ENCODE measurements around the gene TLE6. TPM values are rescaled to one million over a fixed set of nuclear protein-coding genes. Genes with fewer than 3 reads are reported as not detected.

The TLE6 gene
- total RNA-seq, 1 donor from 2014 or later: 0.11 TPM

- DNase-seq (ENCODE audit: low read depth) (no peak), FAIRE-seq (no peak)
- no peak overlapping the region for H3K9ac ChIP-seq (ENCODE audit: low read length)
- H3K4me1 ChIP-seq (ENCODE audit: insufficient read depth, low read length): no peaks in the 10 kb centered on the region
- no peaks in the 10 kb centered on the region for H4K20me1 ChIP-seq (ENCODE audit: insufficient read depth, low read length)
- H3K4me3 ChIP-seq (ENCODE audit: insufficient read depth, low read depth, low read length): no peak overlapping the region
- no peaks in the 10 kb centered on the region for H3K36me3 ChIP-seq (ENCODE audit: insufficient read depth, low read length)
- H3K9me3 ChIP-seq (ENCODE audit: insufficient read depth, low read depth, low read length): no peaks in the 10 kb centered on the region
- no peaks in the 10 kb centered on the region for H3K27me3 ChIP-seq (ENCODE audit: insufficient read depth, low read length)
- Mint-ChIP-seq H3K27me3 (ENCODE audit: low read depth, unreplicated experiment) (peaks cover 41% of the 10 kb centered on the region), H3K36me3 (ENCODE audit: low read depth, unreplicated experiment) (no peaks in the 10 kb centered on the region), H3K4me1 (ENCODE audit: low read depth, unreplicated experiment) (no peaks in the 10 kb centered on the region), H3K9me3 (ENCODE audit: unreplicated experiment) (no peaks in the 10 kb centered on the region), H3K4me3 (ENCODE audit: unreplicated experiment) (no peak overlapping the region), H3K27ac (ENCODE audit: unreplicated experiment) (no peak overlapping the region)
- H3K79me2 ChIP-seq (ENCODE audit: insufficient read depth, low read length): no peaks in the 10 kb centered on the region
- H2AFZ ChIP-seq (ENCODE audit: low read depth, low read length): no peak overlapping the region
- TF ChIP-seq EZH2 (IDR thresholded peaks at IDR 0.05; ENCODE audit: insufficient read depth, low read length): no peak
- TF ChIP-seq, protein P1, sequence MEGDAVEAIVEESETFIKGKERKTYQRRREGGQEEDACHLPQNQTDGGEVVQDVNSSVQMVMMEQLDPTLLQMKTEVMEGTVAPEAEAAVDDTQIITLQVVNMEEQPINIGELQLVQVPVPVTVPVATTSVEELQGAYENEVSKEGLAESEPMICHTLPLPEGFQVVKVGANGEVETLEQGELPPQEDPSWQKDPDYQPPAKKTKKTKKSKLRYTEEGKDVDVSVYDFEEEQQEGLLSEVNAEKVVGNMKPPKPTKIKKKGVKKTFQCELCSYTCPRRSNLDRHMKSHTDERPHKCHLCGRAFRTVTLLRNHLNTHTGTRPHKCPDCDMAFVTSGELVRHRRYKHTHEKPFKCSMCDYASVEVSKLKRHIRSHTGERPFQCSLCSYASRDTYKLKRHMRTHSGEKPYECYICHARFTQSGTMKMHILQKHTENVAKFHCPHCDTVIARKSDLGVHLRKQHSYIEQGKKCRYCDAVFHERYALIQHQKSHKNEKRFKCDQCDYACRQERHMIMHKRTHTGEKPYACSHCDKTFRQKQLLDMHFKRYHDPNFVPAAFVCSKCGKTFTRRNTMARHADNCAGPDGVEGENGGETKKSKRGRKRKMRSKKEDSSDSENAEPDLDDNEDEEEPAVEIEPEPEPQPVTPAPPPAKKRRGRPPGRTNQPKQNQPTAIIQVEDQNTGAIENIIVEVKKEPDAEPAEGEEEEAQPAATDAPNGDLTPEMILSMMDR (IDR thresholded peaks at IDR 0.05; ENCODE audit: insufficient read depth, low read depth, low read length): no peak
- no peak overlapping the region for H3K4me2 ChIP-seq (ENCODE audit: low read length)
- H3K27ac ChIP-seq (ENCODE audit: low read depth, low read length): no peak overlapping the region
Measured at GRCh38 chr19:2967972-2968371, 9.4 kb upstream of the TLE6 start.

GRCh38 chr19:2969104-2969504 lies 8.3 kb upstream of the TLE6 start:
- H3K4me1 Mint-ChIP-seq (ENCODE audit: low read depth, unreplicated experiment): no peaks in the 10 kb centered on the region
- H3K4me3 ChIP-seq (ENCODE audit: insufficient read depth, low read depth, low read length): no peak overlapping the region
- H3K36me3 ChIP-seq (ENCODE audit: insufficient read depth, low read length): no peaks in the 10 kb centered on the region
- H3K79me2 ChIP-seq (ENCODE audit: insufficient read depth, low read length): no peaks in the 10 kb centered on the region
- H3K9ac ChIP-seq (ENCODE audit: low read length): no peak overlapping the region
- H3K9me3 Mint-ChIP-seq (ENCODE audit: unreplicated experiment): no peaks in the 10 kb centered on the region
- H3K27me3 Mint-ChIP-seq (ENCODE audit: low read depth, unreplicated experiment): peaks cover 47% of the 10 kb centered on the region
- no peak overlapping the region for H3K4me3 Mint-ChIP-seq (ENCODE audit: unreplicated experiment)
- H3K4me2 ChIP-seq (ENCODE audit: low read length): no peak overlapping the region
- no peaks in the 10 kb centered on the region for H4K20me1 ChIP-seq (ENCODE audit: insufficient read depth, low read length)
- H3K27ac ChIP-seq (ENCODE audit: low read depth, low read length): no peak overlapping the region
- H3K27ac Mint-ChIP-seq (ENCODE audit: unreplicated experiment): no peak overlapping the region
- FAIRE-seq: no peak
- no peaks in the 10 kb centered on the region for H3K4me1 ChIP-seq (ENCODE audit: insufficient read depth, low read length)
- H3K36me3 Mint-ChIP-seq (ENCODE audit: low read depth, unreplicated experiment): no peaks in the 10 kb centered on the region
- no peaks in the 10 kb centered on the region for H3K9me3 ChIP-seq (ENCODE audit: insufficient read depth, low read depth, low read length)
- no peak for TF ChIP-seq EZH2 (IDR thresholded peaks at IDR 0.05; ENCODE audit: insufficient read depth, low read length)
- TF ChIP-seq, protein P1 (IDR thresholded peaks at IDR 0.05; ENCODE audit: insufficient read depth, low read depth, low read length): no peak
- DNase-seq (ENCODE audit: low read depth): no peak
- H3K27me3 ChIP-seq (ENCODE audit: insufficient read depth, low read length): peaks cover 5% of the 10 kb centered on the region
- H2AFZ ChIP-seq (ENCODE audit: low read depth, low read length): no peak overlapping the region

DNA sequence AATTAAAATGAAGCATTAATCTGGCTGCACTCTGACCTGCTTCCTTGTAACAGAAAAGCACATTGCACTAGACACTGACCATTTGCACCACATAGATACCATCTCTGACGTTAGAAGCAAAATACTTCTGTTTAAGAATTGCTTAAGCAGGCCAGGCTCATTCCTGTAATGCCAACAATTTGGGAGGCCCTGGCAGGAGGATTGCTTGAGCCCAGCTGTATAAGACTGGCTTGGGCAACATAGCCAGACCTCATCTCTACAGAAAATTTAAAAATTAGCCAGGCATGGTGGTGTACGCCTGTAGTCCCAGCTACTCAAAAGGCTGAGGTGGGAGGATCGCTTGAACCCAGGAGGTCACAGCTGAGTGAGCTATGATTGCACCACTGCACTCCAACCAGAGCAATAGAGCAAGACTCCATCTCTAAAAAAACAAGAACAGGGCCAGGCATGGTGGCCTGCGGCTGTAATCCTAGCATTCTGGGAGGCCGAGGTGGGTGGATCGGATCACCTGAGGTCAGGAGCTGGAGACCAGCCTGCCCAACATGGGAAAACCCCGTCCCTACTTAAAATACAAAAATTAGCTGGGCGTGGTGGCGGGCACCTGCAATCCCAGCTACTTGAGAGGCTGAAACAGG lies 7.0 kb upstream of the TLE6 start:
- H3K4me3 Mint-ChIP-seq (ENCODE audit: unreplicated experiment): no peak overlapping the region
- Histone ChIP-seq H3K27ac (ENCODE audit: low read depth, low read length) (no peak overlapping the region), H3K4me1 (ENCODE audit: insufficient read depth, low read length) (no peaks in the 10 kb centered on the region), H3K79me2 (ENCODE audit: insufficient read depth, low read length) (no peaks in the 10 kb centered on the region), H3K4me2 (ENCODE audit: low read length) (no peak overlapping the region), H3K36me3 (ENCODE audit: insufficient read depth, low read length) (no peaks in the 10 kb centered on the region), H3K27me3 (ENCODE audit: insufficient read depth, low read length) (peaks cover 13% of the 10 kb centered on the region), H3K9me3 (ENCODE audit: insufficient read depth, low read depth, low read length) (no peaks in the 10 kb centered on the region), H2AFZ (ENCODE audit: low read depth, low read length) (no peak overlapping the region), H4K20me1 (ENCODE audit: insufficient read depth, low read length) (no peaks in the 10 kb centered on the region), H3K4me3 (ENCODE audit: insufficient read depth, low read depth, low read length) (no peak overlapping the region), H3K9ac (ENCODE audit: low read length) (no peak overlapping the region)
- no peak for TF ChIP-seq EZH2 (IDR thresholded peaks at IDR 0.05; ENCODE audit: insufficient read depth, low read length)
- TF ChIP-seq, protein P1 (IDR thresholded peaks at IDR 0.05; ENCODE audit: insufficient read depth, low read depth, low read length): no peak
- peak; percentile 6 for DNase-seq (ENCODE audit: low read depth)
- no peaks in the 10 kb centered on the region for H3K9me3 Mint-ChIP-seq (ENCODE audit: unreplicated experiment)
- no peak for FAIRE-seq
- no peaks in the 10 kb centered on the region for H3K4me1 Mint-ChIP-seq (ENCODE audit: low read depth, unreplicated experiment)
- peaks cover 55% of the 10 kb centered on the region for H3K27me3 Mint-ChIP-seq (ENCODE audit: low read depth, unreplicated experiment)
- no peaks in the 10 kb centered on the region for H3K36me3 Mint-ChIP-seq (ENCODE audit: low read depth, unreplicated experiment)
- H3K27ac Mint-ChIP-seq (ENCODE audit: unreplicated experiment): no peak overlapping the region

Data from astrocyte (in vitro differentiated cells and primary cell).